ENCODE results near the gene CCDC9B.
A peak's percentile ranks its signal among the peaks of the same experiment; 100 is the strongest.

CCDC9B gene

GRCh38 chr15:40340740-40341400 lies at the start of gene CCDC9B:
Gene CCDC9B, minus strand, starts transcription at chr15:40340939. Its CDS starts 120 bp downstream, at chr15:40340819.
- DNase-seq (ENCODE audit: low read depth) = peak; percentile 72

GRCh38 chr15:40389824-40390595 lies 49.3 kb upstream of the CCDC9B start:
- no peak for DNase-seq (ENCODE audit: low read depth)

- DNase-seq (ENCODE audit: low read depth) = peak; percentile 10
Observed at GRCh38 chr15:40388941-40389823, 48.4 kb upstream of the CCDC9B start.

- DNase-seq (ENCODE audit: low read depth) = no peak
Observed at GRCh38 chr15:40386480-40386879, 45.7 kb upstream of the CCDC9B start.

- peak; percentile 85 for DNase-seq (ENCODE audit: low read depth)
Observed at GRCh38 chr15:40382580-40383456, 42.1 kb upstream of the CCDC9B start, which contains the start of gene KNSTRN. Gene KNSTRN, plus strand, starts transcription at chr15:40382721. Its CDS starts 115 bp downstream, at chr15:40382836.

GRCh38 chr15:40381818-40382529 lies 41.2 kb upstream of the CCDC9B start:
- no peak for DNase-seq (ENCODE audit: low read depth)

- no peak for DNase-seq (ENCODE audit: low read depth)
Observed at GRCh38 chr15:40380636-40381035, 39.9 kb upstream of the CCDC9B start.

- DNase-seq (ENCODE audit: low read depth) = peak; percentile 97
Observed at GRCh38 chr15:40379853-40380252, 39.1 kb upstream of the CCDC9B start.

- DNase-seq (ENCODE audit: low read depth) = no peak
Observed at GRCh38 chr15:40379374-40379773, 38.6 kb upstream of the CCDC9B start.

- DNase-seq (ENCODE audit: low read depth) = no peak
Observed at GRCh38 chr15:40377606-40378005, 36.9 kb upstream of the CCDC9B start.

GRCh38 chr15:40372981-40373380 lies 32.2 kb upstream of the CCDC9B start:
- no peak for DNase-seq (ENCODE audit: low read depth)

GRCh38 chr15:40369971-40370370 lies 29.2 kb upstream of the CCDC9B start:
- DNase-seq (ENCODE audit: low read depth) = no peak

GRCh38 chr15:40369474-40369869 lies 28.7 kb upstream of the CCDC9B start:
- no peak for DNase-seq (ENCODE audit: low read depth)

GRCh38 chr15:40368719-40369473 lies 28.2 kb upstream of the CCDC9B start:
- no peak for DNase-seq (ENCODE audit: low read depth)

- peak; percentile 83 for DNase-seq (ENCODE audit: low read depth)
Observed at GRCh38 chr15:40367686-40368611, 27.2 kb upstream of the CCDC9B start.

GRCh38 chr15:40367371-40367685 lies 26.6 kb upstream of the CCDC9B start:
- no peak for DNase-seq (ENCODE audit: low read depth)

- no peak for DNase-seq (ENCODE audit: low read depth)
Observed at GRCh38 chr15:40366457-40367370, 26.0 kb upstream of the CCDC9B start.

Data from fibroblast of the conjunctiva (primary cell).